HG03432 (cell line): ENCODE measurements around the gene CYP1A2.

Experiments
- ATAC-seq: cut with Tn5 transposase; IDR thresholded peaks from one replicate; pipeline ENCODE4 v1.9.1; 2021; ENCODE audit warnings: mild to moderate bottlenecking, moderate library complexity; ENCODE audit not compliant: unreplicated experiment

CYP1A2 gene

GRCh38 chr15:74788683-74789151 lies 40.1 kb downstream of the CYP1A2 start:
- peak; percentile 33 for ATAC-seq

DNA sequence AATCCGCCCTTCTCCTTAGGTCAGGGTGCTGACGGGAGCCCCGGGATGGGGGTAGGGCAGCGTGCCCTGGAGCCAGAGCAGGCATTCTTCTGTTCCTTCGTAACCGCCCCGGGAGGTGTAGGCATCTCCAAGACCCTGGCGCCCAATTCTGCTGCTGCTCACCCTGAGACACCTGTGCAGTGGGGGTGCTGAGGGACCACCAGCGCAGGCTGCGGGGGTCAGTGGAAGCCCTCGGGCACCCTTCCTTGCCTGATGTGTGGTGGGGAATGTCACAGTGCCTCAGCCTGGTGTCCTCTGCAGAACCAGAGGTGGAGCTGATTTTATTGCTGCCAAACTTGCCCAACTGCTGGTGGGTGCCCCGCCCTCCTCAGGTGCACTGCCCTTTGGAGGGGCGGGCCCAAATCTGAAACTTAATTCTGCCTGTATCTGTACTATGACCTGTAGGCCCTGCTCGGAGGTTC lies 40.6 kb downstream of the CYP1A2 start:
- ATAC-seq = no peak

- no peak for ATAC-seq
These were observed 41.1 kb downstream of the CYP1A2 start for GRCh38 chr15:74789741-74790079.

- no peak for ATAC-seq
These were observed 41.7 kb downstream of the CYP1A2 start for GRCh38 chr15:74790080-74790916.

- no peak for ATAC-seq
These were observed 42.4 kb downstream of the CYP1A2 start for GRCh38 chr15:74791007-74791406.

- no peak for ATAC-seq
These were observed 43.0 kb downstream of the CYP1A2 start for GRCh38 chr15:74791667-74792066.

GRCh38 chr15:74792227-74793016 lies 43.8 kb downstream of the CYP1A2 start:
- ATAC-seq = no peak

GRCh38 chr15:74793135-74794028 lies 44.7 kb downstream of the CYP1A2 start:
- no peak for ATAC-seq

DNA sequence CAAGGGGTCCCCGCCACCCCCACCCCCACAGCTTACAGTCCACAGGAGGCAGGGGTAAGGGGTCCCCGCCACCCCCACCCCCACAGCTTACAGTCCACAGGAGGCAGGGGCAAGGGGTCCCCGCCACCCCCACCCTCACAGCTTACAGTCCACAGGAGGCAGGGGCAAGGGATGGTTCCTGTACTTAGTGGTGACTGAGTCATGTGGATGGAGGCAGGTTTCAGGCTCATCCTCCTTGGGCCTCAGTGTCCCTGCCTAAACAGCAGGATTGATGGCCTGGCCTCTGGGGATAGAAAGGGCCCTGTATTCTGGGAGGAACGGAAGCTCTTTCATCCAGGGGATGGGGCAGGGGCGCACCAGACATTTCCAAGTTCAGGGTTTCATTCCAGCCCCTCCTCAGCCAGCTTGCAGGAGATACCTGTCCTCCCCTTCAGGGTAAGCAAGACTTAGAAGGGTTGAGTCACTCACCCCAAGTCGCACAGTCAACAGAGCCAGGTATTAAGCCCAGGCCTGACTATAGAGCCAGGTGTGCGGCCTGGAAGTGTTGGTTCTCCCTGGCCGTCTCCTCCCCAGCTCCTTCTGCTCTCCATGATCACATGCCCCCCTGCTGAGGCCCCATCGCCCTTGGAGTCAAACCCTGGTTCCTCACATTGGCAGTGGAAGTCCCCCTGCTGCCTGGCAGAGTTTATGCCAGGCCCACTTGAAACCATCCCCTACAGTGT lies 45.8 kb downstream of the CYP1A2 start:
- no peak for ATAC-seq

DNA sequence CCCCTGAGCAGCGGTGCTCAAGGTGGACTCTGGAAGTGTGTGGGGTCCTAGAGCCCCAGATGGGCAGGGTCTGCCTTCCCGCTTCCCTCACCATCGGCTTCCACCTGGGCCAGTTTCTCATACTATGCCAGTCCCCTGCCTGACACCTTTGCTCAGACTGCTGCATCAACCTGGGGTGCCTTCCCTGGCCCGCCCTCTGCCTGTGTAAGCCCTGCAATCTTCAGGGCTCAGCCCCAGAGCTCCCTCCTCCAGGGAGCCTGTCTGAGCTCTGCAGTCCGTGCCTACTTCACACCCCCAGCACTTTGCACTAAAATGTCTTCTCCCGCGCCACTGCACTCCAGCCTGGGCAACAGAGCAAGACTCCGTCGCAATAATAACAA lies 46.3 kb downstream of the CYP1A2 start:
- no peak for ATAC-seq

- ATAC-seq = no peak
These were observed 47.5 kb downstream of the CYP1A2 start for GRCh38 chr15:74795966-74796625.

DNA sequence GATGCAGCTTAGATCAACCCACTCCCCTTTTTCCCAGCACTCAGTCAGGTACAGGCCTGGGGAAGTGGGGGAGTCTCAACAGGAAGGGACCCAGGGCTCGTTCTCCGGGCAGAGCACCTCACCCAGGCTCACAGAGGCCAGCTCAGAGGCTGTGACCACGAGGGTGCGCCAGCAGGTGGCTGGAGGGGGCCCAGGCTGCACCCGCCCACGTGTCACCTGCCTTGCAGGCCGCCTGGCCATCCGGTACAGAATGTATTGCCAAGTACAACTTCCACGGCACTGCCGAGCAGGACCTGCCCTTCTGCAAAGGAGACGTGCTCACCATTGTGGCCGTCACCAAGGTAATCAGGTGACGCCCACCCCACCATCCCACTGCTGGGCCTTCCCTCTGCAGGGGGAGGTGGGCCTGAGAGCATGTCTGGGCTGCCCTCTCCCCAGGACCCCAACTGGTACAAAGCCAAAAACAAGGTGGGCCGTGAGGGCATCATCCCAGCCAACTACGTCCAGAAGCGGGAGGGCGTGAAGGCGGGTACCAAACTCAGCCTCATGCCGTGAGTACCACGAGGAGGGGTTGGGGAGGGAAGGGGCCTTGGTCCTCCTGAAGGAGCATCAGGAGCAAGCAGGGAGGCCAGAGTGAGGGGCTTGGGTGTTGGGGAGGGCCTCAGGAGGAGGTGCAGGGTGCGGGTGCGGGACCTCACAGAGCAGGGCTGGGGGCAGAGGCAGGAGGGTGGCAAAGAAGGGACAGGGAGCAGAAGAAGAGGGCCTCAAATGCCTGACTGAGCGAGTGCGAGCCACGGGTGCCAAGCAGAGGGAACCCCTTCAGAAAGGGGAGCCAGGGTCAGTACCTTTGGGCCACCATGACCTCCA lies 50.0 kb downstream of the CYP1A2 start:
- ATAC-seq = peak; percentile 36

DNA sequence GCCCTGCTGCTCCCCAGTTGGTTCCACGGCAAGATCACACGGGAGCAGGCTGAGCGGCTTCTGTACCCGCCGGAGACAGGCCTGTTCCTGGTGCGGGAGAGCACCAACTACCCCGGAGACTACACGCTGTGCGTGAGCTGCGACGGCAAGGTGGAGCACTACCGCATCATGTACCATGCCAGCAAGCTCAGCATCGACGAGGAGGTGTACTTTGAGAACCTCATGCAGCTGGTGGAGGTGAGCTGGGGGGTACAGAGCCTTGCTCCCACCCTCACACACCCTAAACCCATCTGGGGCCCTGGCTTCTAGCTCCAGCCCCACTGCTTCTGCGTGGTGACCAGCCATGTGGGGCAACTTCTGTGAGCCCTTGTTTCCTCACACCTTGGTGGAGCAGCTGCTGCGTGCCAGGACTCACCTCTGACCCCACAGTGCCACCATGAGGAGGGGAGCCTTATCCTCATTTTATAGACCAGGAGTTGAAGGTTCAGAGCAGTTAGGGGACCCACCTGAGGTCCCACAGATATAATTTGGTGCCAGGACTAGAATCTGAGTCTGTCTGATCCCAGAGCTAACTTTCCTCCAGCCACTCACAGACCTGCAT lies 50.7 kb downstream of the CYP1A2 start:
- no peak for ATAC-seq

DNA sequence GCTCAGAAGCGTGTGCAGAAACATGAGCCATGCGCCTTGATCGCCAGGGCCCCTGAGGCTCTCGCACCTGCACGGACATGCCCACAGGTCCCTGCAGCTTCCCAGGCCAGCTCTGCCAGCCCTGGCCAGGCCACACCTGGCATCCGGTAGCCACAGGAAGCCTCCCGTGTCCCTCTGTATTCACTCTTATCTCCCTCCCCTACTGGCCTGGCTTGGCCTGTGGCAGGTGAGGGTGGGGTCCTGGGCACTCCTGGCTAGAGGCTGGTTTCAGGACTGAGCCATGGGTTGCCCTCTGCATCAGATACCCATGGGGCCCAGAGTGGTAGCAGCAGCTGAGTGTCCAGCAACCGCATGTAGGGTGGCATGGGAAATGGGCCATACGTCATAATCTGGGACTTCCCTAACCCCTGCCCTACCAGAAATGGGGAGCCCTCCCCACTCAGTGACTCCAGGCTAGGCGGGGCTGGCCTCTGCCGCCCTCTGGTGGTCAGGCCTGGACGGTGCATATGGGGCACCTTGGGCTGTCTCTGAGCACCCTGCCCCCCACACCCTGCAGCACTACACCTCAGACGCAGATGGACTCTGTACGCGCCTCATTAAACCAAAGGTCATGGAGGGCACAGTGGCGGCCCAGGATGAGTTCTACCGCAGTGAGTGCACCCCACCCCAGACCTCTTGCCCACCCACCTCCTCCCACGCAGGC lies 51.4 kb downstream of the CYP1A2 start:
- peak; percentile 68 for ATAC-seq

- no peak for ATAC-seq
These were observed 52.0 kb downstream of the CYP1A2 start for GRCh38 chr15:74800559-74801094.

DNA sequence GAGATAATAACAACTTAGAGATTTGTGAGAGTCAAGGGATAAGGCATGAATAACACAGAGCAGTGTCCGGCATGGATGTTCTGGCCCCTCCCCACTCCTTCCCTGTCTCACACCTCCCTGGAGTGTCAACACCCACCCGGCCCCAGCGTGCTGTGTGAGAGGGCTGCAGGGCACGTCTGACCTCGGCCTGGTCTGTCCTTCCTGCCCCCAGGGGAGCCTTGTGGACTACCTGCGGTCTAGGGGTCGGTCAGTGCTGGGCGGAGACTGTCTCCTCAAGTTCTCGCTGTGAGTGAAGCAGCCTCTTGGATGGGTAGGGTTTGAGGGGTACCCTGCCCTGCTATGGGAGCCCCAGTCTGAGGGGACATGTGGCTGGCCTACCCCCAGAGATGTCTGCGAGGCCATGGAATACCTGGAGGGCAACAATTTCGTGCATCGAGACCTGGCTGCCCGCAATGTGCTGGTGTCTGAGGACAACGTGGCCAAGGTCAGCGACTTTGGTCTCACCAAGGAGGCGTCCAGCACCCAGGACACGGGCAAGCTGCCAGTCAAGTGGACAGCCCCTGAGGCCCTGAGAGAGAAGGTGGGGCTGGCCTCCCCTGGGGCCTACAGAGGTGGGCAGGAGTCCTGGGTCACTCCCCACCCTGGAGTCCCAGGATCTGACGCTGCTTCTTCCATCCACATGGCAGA lies 52.8 kb downstream of the CYP1A2 start:
- ATAC-seq = no peak

GRCh38 chr15:74802290-74802689 lies 53.6 kb downstream of the CYP1A2 start:
- ATAC-seq = no peak
